ENCODE results near the gene NUAK2.
"Not testable (repeated sequence)": the region's sequence is repeated elsewhere in the genome, so short reads cannot be mapped to it uniquely, and the experiment has no call there.

The NUAK2 gene

DNA sequence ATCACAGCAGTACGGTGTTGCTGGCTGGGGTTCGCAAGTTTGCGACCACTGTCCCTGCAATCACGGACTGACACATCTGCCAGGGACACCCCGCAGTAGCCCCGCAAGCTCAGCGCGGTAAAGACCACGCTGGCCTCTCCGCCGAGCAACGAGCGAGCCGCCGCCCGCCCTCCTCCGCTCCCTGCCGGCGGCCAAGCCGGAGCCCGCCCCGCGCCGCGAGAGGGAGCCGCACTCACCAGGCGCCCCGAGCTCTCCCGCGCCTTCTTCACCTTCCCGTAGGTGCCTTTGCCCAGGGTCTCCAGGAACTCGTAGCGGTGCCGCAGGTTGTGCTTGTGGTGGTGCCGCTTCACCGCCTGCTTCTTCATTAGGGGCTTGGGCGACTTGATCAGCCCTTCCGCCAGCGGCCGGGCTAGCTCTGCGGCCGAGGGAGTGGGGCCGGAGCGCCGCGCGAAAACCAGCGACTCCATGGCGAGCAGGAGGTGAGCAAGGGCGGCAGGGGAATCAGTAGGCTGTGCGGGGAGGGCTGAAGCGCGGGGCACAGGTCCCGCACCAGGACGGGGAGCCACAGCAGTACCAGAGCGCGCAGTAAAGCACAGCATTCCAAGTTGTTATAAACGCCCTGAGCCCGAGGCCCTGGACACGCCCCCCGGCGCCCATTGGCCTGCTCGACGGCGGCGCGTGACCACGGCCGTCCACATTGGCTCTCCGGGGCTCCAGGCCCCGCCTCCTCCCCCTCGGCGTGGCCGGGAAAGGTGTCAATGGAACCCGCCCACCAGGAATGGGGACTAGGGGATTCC lies at the start of gene NUAK2:
TSS of gene NUAK2 (minus strand) at position 584 of the 797 bp plus-strand sequence. CDS start at position 467, 117 bp downstream.
- DNase-seq, result peak; percentile 88

DNA sequence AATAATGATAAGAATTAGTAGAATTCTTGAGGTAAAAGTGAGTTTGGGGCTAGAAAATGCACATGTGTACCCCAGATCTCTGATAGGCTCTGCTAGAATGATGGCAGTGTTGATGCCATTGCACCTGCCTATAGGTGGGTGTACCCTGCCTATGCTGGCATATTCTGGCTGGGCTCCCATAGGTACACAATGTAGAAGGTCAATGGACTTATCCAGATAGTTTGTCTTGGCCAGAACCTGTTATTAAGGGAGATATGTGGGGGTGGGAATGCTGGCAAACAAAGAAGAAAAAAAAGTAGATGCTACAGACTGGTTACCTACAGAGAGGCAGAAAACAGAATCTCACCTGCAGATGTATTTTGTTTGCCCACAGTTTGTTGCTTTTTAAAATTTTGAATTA lies 49.2 kb upstream of the NUAK2 start:
- DNase-seq, result no peak

DNA sequence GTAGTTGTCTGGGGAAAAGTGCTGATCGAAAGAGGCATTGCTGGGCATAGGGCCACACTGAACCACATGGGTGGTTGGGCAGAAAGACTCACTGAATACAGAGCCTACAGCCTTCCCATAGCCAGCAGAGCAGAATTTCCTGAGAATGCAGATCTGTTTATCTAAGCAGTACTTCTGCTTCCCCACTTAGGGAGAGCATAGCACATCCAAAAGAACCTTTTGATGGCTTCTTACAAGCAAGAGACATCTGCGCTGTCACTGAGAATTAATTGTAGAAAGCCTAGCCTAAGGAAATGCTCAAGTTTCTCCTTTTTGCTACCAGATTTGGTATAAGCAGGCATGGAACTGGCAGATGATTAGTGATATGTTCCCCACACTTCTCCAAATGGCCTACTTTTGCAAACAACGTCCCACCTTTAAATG lies 48.2 kb upstream of the NUAK2 start:
- no peak for DNase-seq

DNA sequence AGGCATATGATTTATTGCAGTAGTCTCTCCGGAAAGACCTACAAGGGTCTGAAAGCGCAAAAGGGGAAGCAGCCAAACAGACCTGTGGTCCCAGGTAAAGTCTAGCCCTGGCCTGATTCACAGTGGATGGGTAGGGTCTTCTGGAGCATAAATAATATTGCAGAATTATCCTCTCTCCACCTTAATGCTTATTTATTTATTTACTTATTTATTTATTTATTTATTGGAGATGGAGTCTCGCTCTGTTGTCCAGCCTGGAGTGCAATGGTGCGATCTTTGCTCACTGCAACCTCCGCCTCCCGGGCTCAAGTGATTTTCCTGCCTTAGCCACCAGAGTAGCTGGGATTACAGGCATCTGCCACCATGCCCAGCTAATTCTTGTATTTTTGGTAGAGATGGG lies 46.9 kb upstream of the NUAK2 start:
- no peak for DNase-seq

DNA sequence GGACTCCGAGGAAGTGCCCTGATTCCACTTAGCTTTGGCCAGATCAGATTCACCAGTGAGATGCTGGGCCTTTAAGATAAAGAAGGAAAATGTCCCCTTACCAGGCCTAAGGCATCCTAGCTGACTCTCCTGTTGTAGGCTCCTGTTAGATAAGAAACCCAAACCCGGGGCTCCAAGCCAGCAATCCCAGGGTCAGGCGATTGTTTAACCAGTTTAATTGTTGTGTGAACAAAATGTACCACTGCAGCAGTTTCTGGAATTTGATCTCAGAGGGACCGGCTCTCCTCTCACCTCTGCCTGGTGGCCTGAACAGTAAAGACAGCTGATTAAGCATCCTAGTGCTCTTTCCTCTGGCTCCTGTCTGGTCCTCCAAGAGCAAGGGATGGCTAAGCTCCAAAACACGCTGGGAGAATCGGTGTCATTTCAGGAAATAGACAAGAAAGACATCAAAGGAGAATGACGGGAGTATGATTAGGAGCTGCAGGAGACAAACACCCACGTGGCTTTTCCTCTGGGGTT lies 44.5 kb upstream of the NUAK2 start:
- no peak for DNase-seq

DNA sequence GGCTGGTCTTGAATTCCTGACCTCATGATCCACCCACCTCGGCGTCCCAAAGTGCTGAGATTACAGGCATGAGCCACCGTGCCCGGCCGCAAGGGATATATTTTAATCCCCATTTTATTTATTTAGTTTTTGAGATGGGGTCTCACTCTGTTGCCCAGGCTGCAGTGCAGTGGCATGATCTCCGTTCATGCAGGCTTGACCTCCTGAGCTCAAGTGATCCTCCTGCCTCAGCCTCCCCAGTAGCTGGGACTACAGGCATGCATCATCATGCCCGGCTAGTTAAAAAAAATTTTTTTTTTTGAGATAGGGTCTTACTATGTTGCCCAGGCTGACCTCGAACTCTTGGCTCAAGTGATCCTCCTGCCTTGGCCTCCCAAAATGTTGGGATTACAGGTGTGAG lies 43.5 kb upstream of the NUAK2 start:
- DNase-seq, result not testable (repeated sequence)

DNA sequence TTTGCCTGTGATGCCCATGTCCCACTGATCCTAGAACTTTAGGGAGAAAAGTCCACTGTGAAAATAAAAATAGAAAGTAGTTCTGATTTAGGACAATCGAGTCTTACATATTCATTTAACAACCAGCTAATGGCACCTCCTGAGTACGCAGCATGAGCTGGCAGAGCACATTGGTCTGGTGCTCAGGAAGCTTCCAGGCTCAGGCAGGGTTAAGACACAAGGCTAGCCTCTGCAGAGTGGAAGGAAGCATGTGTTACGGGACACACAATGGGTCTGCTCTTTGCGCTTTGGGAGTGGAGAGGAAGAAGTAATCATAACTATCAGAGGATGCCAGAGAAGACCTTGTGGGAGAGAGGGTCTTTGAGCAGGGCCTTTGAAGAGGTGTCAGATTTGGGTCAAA lies 39.3 kb upstream of the NUAK2 start:
- no peak for DNase-seq

DNA sequence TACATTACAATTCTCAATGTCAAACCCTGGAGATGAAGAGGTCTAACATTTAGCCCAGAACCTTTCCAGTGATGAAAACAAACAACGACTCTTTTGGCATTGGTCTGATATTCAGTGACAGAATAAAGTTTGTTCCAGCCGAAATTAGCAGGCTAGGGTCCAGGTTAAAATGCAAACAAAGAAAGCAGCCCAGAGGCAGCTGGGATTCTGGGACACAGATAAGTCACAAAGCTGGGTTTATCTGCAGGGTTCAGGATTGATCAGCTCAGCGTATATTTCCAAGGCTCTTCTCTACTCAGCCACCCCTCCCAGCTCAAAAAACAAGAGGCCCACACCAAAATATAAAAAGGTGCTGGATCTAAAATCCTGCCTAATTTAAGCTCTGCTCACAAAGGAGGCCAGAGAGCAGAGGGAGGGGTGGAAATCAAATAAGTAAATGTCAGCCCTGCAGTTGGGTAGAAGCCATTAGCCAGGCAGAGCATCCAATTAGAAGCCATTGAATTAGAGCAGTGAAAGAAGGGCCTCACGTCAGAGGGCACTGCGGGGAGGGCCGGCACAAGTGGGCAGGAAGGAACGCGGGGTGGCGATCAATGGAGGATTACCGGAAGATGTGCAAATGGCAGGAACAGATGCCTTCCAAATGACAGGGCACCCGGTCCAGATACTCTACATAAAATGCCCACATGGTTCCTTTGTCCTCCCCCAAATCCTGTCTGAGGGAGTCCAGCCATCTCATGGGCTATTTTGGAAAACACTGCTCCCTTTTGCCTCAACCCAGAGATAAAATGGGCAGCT lies 38.4 kb upstream of the NUAK2 start:
- no peak for DNase-seq

DNA sequence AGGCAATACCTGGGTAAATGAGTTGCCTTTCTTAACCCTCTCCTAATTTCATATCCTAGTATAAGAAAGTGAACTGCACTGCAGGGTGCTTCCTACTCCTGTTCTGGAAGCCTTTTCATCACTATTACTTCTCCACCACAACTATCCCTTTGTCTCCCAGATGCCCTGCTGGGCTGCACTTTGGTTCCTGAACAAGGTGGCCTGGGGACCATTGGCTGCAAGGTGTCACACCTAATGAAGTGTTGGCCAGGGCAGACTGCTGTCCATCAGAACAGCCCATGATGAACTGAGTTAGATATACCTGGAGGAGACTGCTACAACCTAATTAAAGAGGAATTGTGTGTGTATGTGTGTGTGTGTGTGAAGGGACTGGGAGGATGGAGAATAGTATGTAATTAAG lies 37.0 kb upstream of the NUAK2 start:
- no peak for DNase-seq

DNA sequence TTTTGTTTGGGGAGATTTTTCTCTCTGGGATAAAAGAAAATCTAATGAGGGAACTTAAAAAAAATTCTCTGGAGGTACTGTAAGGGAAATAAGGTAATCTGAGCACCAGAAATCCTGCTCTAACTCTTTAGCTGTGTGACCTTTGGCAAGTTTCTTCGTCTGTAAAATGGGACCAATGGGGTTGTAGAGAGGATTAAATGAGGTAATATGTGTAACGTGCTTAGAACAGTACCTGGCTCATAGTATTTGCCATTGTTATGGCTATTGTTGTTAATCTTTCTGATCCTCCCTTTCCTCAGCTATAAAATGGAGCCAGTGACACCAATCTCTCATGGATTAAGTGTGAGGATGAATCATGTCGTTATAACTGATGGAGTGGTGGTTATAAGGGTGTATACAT lies 36.0 kb upstream of the NUAK2 start:
- DNase-seq, result no peak

DNA sequence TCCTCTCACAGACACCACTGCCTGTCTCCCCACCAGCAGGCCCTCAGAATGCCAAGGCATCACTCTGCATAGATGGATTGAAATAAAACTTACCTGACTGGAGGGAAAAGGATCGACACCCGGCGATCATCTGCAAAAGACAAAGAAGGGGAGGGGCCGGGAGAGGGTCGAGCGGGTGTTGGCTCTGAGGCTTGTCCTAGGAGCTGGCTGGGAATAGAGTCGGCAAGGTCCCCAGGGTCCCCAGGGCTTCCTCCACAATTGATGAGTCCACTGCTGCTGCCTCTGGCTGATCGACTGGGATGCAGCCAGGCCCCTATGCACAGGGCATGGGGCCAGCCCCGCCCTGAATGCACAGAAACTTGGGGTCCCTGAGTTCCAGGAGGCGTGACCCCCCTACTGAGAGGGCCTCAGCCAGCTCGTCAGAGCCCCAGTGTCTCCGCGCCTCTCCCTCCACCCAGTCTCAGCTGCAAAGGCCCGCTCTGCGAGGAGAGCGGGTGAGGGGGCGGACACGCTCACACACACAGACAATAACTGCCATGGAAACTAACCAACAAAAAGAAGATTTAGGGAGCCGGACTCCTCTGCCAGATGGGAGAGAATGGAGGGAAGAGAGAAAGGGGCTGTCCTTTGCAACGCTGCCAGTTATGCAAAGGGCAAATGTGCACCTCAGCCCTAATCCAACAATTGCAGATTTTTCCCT lies 35.0 kb upstream of the NUAK2 start, which contains the start of gene KLHDC8A:
TSS of gene KLHDC8A (minus strand) at position 483 of the 700 bp plus-strand sequence. CDS start 13,318 bp downstream, outside the sequence.
- peak; percentile 81 for DNase-seq

DNA sequence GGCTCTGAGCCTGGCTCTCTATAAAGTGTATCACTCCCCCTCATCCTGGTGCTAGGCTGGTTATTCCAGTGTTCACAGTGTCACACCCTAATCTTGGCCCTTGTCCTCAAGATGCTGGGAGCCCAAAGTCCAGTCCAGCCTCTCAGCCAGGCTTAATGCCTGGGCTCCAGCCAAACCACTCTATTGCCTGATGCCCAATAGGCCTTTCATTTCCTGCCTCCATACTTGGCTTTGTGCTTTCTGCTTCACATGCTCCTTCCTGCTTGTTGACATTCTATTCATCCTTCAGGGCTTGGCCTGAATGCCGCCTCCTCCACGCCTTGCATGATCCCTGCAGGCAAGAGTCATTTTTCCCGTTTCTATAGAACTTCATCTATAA lies 33.5 kb upstream of the NUAK2 start:
- DNase-seq, result no peak

DNA sequence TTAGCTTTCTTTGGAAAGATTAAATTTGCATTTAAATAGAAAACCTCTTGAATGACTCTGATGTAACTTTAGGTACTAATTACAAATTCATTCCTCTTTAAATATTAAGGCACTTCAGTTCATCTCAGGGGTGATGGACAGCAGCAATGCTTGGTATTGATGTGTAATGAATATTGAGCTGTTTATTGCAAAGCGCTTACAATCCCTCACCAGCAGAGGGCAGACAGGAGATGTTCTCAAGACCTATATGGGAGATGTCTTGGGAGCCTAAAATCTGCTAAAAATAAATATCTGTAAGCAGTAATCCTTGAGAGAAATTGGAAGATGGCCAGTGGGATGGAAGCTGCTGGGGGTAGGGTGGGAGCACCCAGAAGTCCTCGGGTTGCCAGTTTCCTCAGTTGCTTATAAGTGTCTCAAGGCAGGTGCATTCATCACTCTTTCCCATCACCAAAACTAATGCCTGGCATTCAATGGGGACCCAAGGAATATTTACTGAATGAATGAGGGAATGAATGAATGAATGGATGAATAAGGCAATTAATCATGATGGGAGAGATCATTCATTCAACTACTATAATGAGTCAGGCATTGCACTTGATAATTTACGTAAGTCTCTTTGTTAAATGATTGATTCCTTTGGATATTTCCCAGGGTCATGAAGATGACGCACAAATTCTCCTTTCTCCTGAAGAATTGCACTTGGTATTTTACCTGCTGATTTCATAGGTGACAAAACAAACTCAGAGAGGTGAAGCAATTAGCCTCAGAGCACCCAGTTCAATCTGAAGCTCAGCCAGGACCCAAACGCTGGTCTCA lies 32.9 kb upstream of the NUAK2 start:
- DNase-seq, result peak; percentile 63

DNA sequence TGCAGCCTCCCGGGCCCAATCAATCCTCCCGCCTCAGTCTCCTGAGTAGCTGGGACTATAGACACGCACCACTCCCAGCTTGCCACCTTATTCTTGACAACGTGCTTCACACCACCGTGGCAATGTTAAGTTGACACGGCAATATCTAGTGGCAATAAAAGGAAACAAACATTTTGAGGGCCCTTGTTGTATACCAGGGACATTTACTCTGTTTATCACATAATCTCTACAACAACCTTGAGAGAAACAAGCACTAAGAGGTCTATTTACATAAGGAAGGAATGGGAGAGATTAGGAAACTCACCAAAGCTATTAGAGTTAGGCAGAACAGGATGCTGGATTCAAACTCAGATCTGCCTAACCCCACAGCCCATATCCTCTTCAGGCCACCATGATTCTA lies 32.1 kb upstream of the NUAK2 start:
- DNase-seq, result no peak

DNA sequence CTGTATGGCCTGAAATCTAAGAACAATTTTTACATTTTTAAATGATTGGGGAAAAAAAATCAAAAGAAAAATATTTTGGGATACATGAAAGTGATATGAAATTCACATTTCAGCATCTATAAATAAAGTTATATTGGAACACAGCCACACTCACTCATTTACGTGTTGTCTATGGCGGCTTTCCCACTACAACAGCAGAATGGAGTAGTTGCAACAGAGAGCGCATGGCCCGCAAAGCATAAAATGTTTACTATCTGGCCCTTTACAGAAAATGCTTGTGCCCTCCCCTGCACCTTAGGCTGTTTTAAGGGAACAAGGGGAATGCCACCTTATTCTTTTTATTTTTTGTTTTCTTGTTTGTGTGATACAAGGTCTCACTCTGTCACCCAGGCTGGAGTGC lies 31.6 kb upstream of the NUAK2 start:
- no peak for DNase-seq

DNA sequence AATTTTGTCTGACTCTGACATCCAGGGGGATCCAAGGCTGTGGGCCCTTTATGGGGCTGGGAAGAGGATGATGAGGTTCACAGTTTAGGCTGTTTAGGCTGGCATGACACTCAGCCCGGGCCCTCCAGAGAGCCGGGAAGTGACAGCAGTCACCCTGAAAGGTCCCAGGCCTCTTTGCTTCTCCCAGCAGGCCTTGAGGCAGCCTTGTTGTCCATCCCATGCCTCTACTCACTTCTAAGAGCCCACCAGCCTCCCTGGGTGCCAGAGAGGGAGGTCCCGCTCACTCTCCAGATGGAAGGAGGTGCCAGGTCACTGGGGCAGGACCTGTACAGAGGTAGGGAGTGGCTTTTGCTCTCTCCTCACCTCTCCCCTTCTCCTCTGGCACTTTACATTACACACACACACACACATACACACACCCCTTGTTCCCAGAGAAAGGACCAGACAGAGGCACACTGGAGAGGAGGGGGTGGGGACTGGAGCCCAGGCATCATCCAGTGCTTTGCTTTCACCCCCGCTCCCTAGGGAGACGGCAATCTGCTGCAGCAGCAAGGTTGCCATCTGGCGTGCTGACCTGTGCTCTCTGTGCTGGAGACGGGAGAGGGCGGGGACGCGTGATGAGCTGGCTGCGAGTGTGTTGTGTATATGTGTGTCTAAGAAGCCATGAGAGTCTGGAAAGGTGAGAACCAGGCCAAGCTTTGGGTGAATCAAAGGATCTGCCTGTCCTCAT lies 30.6 kb upstream of the NUAK2 start:
- no peak for DNase-seq

DNA sequence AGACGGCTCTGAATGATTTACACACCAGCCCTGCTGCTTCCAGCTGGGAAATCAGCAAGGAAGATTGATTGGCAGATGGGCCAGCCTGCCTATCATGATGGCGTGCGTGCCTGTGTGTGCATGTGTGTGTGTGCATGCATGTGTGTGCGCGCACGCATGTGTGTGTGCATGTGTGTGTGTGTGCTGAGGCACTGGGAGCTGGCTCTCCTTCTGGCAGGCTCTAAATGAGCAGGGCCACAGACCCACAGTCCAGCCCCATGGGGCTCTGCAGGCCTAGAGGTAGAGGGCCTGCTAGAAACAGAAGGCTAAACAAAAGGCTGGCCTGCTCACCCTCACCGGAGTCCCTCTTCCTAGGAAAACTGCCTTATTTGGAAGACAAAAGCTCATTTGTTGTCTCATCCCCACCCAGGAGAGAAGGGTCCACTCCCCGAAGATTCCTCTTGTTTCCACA lies 29.2 kb upstream of the NUAK2 start:
- DNase-seq, result no peak

DNA sequence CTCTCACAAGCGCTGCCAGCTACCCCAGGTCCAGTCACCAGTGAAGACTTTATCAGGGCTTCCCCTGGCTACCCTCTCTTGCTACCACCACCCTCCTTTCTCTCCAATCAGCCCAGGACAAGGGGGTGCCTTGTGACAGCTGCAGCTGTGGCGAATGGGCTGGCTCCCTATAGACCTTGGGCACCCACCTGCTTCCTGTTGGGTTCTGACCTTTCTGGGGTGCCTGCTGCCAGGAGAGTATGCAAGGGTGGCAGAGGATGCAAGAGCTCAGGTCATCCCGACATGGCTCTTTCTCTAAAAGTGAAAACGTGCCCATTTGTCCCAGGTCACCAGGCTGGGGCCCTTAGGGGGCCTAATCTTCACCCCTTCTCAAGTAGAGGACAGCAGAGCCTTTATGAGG lies 28.6 kb upstream of the NUAK2 start:
- DNase-seq, result no peak

DNA sequence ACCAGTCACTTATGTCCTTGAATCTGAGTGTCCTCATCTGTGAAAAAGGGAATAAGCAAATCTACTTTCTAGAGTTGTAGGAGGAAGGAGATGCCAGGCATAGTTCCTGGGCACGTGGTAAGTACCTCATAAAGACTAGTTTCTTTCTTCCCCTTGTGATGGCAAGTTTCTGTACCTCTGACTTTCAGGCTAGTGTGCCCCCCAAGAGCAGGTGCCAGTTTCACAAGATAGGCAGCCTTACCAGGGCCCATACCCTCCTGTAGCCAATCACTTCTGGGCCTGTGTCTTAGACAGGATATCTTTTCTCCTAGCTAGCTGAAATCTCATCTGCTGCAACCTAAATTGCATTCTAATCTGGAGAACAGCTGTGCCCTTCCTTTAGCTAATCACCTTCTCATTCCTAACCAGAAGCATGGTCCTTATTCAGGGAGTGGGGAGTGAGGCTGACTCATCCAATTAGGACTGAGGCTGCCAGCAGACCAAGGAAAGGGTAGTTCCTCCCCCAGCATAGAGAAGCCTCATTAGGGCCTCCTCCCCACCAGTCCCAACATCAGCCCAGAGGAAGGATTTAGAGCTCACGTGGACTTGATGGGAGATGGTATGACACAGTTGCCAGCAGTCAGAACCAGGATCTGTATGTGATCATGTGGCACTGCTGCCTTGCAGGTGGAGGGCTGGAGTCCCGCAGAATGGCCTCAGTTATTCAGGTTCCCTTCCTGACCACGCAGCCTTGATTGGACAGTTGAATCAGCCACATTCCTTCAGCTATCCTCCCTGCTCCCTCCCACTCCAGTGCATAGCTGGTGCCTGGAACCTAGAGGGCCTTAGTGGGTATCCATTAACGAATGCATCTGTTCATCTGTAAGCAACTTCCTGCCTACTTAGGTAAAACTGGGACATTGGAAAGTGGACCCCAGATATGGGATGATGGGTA lies 27.3 kb upstream of the NUAK2 start:
- DNase-seq, result no peak

DNA sequence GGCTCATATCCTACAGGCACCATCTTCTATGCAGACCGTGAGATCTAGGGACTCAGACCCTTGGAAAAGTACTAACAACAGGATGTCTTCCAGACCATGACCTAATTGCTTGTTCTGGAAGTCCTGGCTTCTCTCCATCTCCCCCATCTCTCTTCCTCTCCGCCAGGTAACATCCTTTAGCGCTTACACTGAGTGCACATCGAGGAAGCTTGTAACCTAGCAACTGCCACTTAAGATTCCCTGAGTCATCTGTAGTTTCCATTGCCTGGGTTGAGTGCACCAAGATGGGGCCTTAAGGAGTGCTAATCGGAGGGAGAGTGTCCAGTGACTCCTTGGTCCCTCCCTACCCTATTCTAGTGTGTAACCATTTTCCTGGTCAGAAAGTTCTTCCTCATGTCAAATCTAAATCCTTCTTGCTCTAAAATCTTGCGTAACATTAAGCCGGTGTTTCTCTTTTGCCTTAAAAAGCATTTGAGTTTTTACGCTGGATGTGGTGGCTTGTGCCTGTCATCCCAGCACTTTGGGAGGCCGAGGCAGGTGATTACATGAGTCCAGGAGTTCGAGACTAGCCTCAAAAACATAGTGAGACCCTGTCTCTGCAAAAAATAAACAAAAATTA lies 25.5 kb upstream of the NUAK2 start:
- no peak for DNase-seq

Measured in right hindlimb (tissue), 1 donor.